ENCODE results near the gene KEAP1. TPM values are rescaled to one million over a fixed set of nuclear protein-coding genes. Genes with fewer than 3 reads are reported as not detected.

KEAP1 gene
- total and polyA plus RNA-seq, 9 of the 15 experiments (the other 6 are each of a cell fraction or from before 2014, with no cell fraction given) = 2.1 to 95.6 (median 64.3) TPM

DNA sequence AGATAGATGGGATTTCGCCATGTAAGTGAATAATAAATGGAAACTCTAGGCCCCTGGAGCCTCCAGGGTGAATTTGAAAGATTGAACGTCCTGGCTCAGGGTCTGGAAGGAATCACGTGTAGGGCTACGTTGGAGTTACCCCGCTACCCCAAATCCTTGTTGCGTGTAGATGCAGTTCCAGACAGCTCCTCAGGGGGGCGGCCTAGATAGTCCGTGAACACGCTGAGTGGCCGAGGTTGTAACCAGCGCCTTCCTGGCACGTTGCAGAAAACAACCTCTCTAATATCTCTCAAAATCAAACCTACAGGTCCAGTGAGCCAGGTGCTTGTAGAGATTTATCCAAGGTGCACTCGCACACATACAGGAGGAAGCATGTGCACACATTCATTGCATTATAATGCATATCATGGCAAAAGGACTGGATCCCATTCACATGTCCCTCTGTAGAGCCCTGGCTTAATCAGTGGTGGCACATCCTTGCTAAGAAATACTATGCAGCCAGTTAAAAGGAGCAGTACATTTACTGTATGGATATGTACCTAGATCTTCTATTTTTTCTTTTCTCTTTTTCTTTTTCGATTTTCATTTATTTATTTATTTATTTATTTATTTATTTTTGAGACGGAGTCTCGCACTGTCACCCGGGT is 2.5 kb upstream of the KEAP1 start (continued):
- TF ChIP-seq RBM34 (IDR thresholded peaks at IDR 0.05; ENCODE audit: borderline replicate concordance, insufficient read depth, low read length) = no peak
- TF ChIP-seq CBX3 (IDR thresholded peaks at IDR 0.05; ENCODE audit: borderline replicate concordance in 1 of 2, low read length in 2 of 2) = peak in 1 of 2 experiments; percentile 54; a peak in 1 of 3 replicates
- TF ChIP-seq, protein P1, sequence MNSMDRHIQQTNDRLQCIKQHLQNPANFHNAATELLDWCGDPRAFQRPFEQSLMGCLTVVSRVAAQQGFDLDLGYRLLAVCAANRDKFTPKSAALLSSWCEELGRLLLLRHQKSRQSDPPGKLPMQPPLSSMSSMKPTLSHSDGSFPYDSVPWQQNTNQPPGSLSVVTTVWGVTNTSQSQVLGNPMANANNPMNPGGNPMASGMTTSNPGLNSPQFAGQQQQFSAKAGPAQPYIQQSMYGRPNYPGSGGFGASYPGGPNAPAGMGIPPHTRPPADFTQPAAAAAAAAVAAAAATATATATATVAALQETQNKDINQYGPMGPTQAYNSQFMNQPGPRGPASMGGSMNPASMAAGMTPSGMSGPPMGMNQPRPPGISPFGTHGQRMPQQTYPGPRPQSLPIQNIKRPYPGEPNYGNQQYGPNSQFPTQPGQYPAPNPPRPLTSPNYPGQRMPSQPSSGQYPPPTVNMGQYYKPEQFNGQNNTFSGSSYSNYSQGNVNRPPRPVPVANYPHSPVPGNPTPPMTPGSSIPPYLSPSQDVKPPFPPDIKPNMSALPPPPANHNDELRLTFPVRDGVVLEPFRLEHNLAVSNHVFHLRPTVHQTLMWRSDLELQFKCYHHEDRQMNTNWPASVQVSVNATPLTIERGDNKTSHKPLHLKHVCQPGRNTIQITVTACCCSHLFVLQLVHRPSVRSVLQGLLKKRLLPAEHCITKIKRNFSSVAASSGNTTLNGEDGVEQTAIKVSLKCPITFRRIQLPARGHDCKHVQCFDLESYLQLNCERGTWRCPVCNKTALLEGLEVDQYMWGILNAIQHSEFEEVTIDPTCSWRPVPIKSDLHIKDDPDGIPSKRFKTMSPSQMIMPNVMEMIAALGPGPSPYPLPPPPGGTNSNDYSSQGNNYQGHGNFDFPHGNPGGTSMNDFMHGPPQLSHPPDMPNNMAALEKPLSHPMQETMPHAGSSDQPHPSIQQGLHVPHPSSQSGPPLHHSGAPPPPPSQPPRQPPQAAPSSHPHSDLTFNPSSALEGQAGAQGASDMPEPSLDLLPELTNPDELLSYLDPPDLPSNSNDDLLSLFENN (IDR thresholded peaks at IDR 0.05; ENCODE audit: low read depth in 2 of 2, low read length in 2 of 2) = no peak
- no peak for TF ChIP-seq ZNF764 (CRISPR knock-in tag; IDR thresholded peaks at IDR 0.05; ENCODE audit: low read depth)
- TF ChIP-seq ZKSCAN8 (CRISPR knock-in tag; IDR thresholded peaks at IDR 0.05) = no peak
- TF ChIP-seq POLR2H (tag; IDR thresholded peaks at IDR 0.05; ENCODE audit: low read depth) = no peak
- TF ChIP-seq BCL6 (CRISPR knock-in tag; IDR thresholded peaks at IDR 0.05) = no peak
- no peak for TF ChIP-seq SMAD2 (IDR thresholded peaks at IDR 0.05; ENCODE audit: low read depth, low read length)
- TF ChIP-seq ZNF282 (CRISPR knock-in tag; IDR thresholded peaks at IDR 0.05) = no peak
- TF ChIP-seq XRCC4 (IDR thresholded peaks at IDR 0.05; ENCODE audit: extremely low read depth, insufficient read depth, insufficient read length) = no peak
- TF ChIP-seq TCF7 (IDR thresholded peaks at IDR 0.05; ENCODE audit: borderline replicate concordance) = no peak
- TF ChIP-seq ZNF431 (CRISPR knock-in tag; IDR thresholded peaks at IDR 0.05) = no peak
- no peak for TF ChIP-seq POU5F1 (IDR thresholded peaks at IDR 0.05; ENCODE audit: borderline replicate concordance, low read depth, low read length, partially characterized antibody)
- TF ChIP-seq SIX5 (IDR thresholded peaks at IDR 0.05; ENCODE audit: borderline replicate concordance in 1 of 2, insufficient read depth in 1 of 2, low read depth in 1 of 2, low read length in 2 of 2) = no peak
- TF ChIP-seq SMC3 (conservative IDR thresholded peaks at IDR 0.05; ENCODE audit: insufficient read depth, low read depth, low read length) = peak; percentile 46; the same call in 1 of the 2 replicates
- TF ChIP-seq, protein P2, sequence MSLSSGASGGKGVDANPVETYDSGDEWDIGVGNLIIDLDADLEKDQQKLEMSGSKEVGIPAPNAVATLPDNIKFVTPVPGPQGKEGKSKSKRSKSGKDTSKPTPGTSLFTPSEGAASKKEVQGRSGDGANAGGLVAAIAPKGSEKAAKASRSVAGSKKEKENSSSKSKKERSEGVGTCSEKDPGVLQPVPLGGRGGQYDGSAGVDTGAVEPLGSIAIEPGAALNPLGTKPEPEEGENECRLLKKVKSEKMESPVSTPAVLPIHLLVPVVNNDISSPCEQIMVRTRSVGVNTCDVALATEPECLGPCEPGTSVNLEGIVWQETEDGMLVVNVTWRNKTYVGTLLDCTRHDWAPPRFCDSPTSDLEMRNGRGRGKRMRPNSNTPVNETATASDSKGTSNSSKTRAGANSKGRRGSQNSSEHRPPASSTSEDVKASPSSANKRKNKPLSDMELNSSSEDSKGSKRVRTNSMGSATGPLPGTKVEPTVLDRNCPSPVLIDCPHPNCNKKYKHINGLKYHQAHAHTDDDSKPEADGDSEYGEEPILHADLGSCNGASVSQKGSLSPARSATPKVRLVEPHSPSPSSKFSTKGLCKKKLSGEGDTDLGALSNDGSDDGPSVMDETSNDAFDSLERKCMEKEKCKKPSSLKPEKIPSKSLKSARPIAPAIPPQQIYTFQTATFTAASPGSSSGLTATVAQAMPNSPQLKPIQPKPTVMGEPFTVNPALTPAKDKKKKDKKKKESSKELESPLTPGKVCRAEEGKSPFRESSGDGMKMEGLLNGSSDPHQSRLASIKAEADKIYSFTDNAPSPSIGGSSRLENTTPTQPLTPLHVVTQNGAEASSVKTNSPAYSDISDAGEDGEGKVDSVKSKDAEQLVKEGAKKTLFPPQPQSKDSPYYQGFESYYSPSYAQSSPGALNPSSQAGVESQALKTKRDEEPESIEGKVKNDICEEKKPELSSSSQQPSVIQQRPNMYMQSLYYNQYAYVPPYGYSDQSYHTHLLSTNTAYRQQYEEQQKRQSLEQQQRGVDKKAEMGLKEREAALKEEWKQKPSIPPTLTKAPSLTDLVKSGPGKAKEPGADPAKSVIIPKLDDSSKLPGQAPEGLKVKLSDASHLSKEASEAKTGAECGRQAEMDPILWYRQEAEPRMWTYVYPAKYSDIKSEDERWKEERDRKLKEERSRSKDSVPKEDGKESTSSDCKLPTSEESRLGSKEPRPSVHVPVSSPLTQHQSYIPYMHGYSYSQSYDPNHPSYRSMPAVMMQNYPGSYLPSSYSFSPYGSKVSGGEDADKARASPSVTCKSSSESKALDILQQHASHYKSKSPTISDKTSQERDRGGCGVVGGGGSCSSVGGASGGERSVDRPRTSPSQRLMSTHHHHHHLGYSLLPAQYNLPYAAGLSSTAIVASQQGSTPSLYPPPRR (CRISPR knock-in tag; IDR thresholded peaks at IDR 0.05; ENCODE audit: borderline replicate concordance) = no peak
- TF ChIP-seq ZBED1 (IDR thresholded peaks at IDR 0.05) = no peak
- TF ChIP-seq, protein P3, sequence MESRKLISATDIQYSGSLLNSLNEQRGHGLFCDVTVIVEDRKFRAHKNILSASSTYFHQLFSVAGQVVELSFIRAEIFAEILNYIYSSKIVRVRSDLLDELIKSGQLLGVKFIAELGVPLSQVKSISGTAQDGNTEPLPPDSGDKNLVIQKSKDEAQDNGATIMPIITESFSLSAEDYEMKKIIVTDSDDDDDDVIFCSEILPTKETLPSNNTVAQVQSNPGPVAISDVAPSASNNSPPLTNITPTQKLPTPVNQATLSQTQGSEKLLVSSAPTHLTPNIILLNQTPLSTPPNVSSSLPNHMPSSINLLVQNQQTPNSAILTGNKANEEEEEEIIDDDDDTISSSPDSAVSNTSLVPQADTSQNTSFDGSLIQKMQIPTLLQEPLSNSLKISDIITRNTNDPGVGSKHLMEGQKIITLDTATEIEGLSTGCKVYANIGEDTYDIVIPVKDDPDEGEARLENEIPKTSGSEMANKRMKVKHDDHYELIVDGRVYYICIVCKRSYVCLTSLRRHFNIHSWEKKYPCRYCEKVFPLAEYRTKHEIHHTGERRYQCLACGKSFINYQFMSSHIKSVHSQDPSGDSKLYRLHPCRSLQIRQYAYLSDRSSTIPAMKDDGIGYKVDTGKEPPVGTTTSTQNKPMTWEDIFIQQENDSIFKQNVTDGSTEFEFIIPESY (CRISPR knock-in tag; IDR thresholded peaks at IDR 0.05) = peak; percentile 97

Measured in K562 (cell line).